GM21526 (cell line): ENCODE measurements around the gene GRIA1.

ENCODE experiments used
- ATAC-seq: cut with Tn5 transposase; IDR thresholded peaks from one replicate; pipeline ENCODE4 v1.9.1; 2021; ENCODE audit warnings: moderate library complexity; ENCODE audit not compliant: unreplicated experiment, low FRiP score

Gene GRIA1

GRCh38 chr5:153641183-153641688, 150.8 kb downstream of the GRIA1 start:
- ATAC-seq: no peak

GRCh38 chr5:153654504-153655200, 164.2 kb downstream of the GRIA1 start:
- ATAC-seq: no peak

DNA sequence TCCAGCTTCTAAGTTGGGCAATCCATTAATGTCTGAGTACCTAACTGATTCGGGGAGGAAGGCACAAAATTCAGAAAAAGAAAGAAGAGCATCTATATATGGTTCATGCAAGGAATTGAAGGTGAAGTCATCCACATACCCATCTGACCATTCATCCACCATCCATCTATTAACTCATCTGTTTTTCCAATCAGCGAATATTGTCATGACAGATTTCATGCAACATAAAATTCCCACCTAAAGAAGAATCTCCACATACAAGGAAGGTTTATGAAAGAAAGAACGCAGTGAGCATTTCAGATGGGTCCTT, 164.7 kb downstream of the GRIA1 start:
- ATAC-seq: no peak

DNA sequence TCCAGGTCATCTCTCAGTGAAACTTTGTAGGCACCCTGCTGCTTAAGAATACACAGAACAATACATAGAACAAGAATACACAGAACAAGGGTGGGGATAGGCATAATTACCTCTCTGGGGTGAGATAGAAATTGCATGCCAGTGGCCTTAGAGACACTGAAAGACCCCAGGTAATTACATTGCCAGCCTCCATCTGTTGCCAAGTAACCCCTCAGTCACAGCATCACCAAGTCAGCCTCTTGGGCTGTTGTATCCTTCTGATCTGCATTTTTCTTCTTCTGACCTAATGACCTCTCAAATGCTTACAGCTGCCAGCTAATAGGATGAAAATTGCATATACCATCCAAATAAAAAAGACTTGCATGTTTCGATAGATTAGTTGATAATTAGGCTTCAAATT, 167.7 kb downstream of the GRIA1 start:
- no peak for ATAC-seq

DNA sequence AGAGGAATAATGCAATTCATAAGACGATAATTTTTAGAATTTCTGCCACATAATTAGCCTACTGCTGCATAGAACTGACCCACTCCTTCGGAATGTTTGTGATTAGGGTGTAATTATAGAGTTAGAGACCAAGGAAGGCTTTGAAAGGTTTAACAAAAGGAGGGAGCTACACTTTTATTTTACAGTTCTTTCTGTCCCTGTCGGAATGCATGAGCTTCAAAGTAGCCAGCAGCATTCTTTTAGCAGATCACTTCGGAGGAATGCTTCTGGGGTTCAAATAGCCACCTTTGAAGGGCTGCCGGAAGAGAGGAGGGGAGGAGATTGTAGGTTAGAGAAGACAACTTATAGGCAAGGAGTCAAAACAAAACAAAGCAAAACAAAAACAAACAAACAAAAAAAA, 168.1 kb downstream of the GRIA1 start:
- no peak for ATAC-seq

GRCh38 chr5:153659039-153659736, 168.7 kb downstream of the GRIA1 start:
- ATAC-seq: no peak

DNA sequence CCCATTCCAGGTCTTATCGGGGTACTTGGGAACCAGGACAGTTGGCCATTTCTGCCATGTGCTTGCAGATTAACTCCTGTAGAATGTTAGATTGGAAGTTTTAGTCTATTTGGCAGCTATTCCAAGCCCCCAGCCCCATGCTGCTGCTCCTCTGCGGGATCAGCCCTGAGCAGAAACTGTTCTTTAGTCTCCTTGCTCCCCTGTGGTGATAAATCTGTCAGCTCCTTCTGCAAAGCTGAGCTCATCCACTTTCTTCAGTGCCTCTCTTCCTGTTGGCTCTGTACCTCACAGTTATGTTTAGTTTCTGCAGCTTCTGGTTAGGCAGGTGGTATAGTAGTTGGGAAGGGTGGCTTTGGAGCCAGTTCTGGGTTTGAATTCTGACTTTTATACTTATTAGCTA, 170.4 kb downstream of the GRIA1 start:
- no peak for ATAC-seq

- no peak for ATAC-seq
These were observed 171.4 kb downstream of the GRIA1 start for GRCh38 chr5:153661897-153662296.

- no peak for ATAC-seq
These were observed 179.6 kb downstream of the GRIA1 start for GRCh38 chr5:153670101-153670500.

DNA sequence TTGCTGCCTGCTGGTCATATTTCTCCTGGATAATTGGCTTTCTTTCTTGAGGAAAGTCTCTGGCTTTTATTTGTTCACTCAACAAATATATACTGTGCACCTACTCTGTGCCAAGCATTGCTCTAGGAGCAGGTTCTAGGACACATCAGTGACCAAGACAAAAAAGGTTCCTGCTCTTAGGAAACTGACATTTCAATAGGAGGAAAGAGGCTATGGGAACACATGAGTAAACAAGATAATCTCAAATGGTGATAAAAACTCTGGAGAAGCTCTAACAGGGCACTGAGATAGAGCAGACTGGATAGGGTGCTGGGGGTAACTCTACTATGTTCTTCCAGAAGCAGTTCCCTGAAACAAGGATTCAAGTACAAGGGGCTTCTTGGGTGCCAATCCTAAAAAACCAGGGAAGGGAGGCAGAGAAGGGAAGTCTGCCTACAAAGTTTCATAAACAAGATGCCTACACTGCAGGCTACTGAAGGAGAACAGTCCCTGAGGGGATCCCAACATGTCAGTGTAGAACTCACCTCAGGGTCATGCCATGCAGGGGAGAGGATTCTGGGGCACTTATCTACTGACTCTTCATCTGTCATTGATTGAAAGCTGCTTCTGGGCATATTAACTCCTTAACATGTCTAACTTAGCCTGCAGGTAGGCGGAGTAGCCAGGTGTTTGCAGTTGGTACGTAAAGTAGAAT, 181.3 kb downstream of the GRIA1 start:
- no peak for ATAC-seq

- no peak for ATAC-seq
These were observed 182.0 kb downstream of the GRIA1 start for GRCh38 chr5:153672347-153673090.

- ATAC-seq: no peak
These were observed 183.9 kb downstream of the GRIA1 start for GRCh38 chr5:153674356-153674755.

- no peak for ATAC-seq
These were observed 185.9 kb downstream of the GRIA1 start for GRCh38 chr5:153676406-153676805.

- no peak for ATAC-seq
These were observed 186.4 kb downstream of the GRIA1 start for GRCh38 chr5:153676821-153677220.

DNA sequence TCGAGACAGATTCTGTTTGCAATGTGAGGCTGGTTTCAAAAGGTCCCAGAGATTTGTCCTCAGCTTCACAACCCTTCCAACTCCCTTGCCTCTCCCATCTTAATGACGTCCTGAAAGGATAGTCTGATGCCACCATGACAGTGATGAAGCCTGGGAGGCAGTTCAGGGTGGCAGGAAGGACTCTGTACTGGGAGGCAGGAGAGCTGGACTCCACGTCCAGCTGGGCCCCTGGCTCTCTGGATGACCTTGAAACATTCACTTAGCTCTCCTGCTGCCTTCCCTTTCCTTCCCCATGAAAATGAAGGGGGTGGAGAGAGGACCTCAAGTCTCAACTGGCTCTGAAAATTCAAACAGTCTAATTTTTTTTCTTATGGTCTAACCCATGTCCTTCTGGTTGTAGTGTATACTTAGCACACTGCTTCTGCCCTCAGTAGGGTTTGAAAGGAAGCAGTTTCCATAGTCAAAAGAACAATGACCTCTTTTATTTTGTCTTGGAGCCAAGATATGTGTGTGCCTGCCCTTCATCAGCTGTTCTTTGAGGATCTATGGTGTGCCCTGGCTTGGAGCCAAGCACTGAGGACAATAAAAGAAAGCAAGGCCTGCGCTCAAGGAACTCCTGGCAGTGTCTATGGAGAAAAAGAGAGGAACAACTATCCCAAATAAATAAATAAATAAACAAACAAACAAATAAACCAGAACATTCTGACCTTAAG, 188.3 kb downstream of the GRIA1 start:
- ATAC-seq: no peak

DNA sequence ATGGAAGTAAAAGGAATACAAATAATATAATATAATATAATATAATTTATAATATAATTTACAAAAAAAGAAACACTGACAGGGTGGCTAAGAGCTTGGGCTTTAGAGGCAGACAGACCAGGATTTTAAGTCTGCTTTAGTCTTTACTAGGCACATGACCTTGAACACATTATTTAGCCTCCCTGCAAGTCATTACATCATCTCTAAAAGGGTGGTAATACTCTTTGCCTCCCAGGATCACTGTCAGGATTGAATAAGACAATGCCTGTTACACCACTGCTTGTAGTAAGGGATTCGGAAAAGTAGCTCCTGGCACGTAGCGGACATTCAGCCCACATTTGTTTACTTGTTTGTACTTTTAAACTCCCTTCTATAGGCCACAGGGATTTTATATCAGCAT, 199.8 kb downstream of the GRIA1 start:
- ATAC-seq: no peak

GRCh38 chr5:153696256-153696655, 205.8 kb downstream of the GRIA1 start:
- ATAC-seq: no peak

- no peak for ATAC-seq
These were observed 208.6 kb downstream of the GRIA1 start for GRCh38 chr5:153699035-153699434.

DNA sequence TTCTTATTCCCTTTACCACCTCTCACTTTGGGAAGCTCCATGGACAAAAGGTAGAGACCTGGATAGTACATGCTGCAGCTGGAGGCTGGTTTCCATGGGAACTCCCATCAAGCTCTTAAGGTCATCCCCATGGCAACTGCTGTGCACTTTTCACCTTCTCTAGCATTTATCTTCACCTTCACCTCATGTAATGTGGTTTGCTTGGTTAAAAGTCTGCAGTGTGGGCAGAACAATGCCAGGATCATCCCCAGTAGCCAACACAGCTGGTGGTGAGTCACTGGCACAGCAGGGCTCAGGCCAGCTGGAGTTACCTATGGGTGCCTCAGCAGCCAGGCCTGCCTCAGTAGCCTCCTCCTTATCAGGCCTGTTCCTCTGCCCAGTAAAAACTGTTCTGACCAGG, 210.5 kb downstream of the GRIA1 start:
- ATAC-seq: no peak

DNA sequence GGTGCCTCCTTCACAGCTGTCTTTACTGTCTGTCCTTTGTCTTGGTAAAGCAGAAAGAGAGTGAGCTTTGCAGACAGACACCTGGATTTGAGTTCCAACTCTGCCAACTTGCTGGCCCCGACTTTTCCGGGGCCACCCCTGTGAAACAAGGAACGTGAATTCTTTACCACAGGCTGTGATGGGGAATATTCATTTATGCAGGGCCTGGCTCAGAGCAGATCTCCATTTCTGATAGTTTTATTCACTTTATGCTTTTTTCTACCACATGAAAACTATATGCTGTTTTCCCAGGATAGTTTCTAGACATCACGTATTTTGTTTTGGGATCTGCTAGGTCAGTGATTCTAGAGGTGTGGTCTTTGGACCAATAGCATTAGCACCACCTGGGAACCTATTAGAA, 211.8 kb downstream of the GRIA1 start:
- ATAC-seq: no peak
